Erythroblast (primary cell): ENCODE results near the gene SYTL4.

Source experiments
- GATA1 ChIP-seq: IDR thresholded peaks from 2 replicates; pipeline ENCODE4 v1.6.1; 2011; ENCODE audit warnings: low read depth, mild to moderate bottlenecking, control low read depth, low read length, moderate library complexity
- POLR2A ChIP-seq: IDR thresholded peaks from 2 replicates; pipeline ENCODE4 v1.6.1; 2011; ENCODE audit warnings: mild to moderate bottlenecking, low read length

DNA sequence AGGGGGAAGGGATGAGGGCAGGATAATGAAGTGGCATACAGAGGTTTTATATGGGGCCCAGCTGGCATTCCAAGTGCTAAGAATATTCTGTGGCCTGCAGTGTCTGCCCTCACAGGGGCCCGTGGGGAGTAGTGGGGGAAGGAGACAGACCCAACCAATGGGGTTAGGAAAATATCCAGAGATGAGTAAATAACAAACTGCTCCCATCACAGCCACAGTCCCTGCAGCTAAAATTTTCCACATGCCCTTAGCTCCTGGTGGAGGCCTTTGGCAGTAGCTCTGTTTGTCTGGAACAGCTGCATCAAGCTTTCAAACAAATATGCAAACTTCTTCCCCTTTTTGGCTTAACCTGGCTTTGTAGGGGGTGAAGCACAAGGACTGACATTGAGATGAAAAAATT lies 84.8 kb downstream of the SYTL4 start:
- TF ChIP-seq POLR2A (no peak), GATA1 (no peak)
